NOMO-1 treated with DMSO at 0.1 percent for 48 hours (cell line): Measurements from ENCODE around the gene PARP14.
"Not testable (repeated sequence)": the region's sequence is repeated elsewhere in the genome, so short reads cannot be mapped to it uniquely, and the experiment has no call there.

Experiments used
- DNase-seq: peaks from one replicate; lab custom pipeline; 2025; ENCODE audit not compliant: unreplicated experiment; lab: John Stamatoyannopoulos, UW

The PARP14 gene

DNA sequence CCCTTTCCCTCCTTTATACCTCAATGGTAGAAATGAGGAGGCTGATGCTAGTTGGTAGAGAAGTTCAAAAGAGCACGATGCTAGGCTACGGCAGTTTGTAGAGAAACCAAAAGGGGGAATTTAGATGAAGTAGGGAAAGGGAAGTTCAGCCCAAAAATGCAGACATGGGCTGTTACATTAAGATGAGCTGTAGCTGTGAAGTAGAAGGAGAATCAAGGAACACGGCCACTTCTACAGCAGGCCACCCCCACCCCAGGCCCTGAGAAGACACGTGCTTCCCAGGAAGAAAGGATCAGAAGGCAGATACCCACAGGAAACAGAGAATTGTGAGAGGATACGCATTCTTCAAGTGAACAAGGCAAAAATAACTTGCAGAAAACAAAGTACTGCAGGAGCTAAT is 2.1 kb upstream of the PARP14 start:
- peak; percentile 50 for DNase-seq

GRCh38 chr3:122679085-122679881 is 1.4 kb upstream of the PARP14 start:
- DNase-seq, result peak; percentile 80

DNA sequence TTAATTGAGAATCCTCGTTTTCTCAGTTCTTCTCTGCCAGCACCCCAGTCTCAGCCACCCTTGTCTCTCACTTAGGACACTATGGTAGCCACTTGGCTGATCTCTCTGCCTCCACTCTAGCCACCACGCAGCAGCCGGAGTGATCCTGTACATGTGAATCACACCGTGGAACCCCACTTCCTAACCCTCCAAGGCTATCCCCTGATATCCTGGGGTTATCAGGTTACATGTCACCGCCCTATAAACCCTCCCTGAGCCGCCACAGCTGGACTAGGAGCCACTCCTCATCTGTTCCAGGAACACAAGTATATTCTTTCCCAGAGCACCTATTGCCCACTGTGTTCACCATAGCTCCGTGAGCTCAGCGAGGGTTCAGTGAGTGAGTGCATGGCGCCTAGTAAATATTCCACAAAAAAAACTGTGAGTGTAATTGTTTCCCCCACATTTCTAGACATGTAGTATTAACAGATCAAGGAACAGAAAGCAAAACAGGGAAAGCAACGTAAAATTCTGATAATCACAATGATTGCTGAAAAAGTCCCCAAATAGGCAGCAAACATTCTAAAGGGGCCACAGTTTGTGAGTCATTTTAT is 661 bp upstream of the PARP14 start:
- no peak for DNase-seq

DNA sequence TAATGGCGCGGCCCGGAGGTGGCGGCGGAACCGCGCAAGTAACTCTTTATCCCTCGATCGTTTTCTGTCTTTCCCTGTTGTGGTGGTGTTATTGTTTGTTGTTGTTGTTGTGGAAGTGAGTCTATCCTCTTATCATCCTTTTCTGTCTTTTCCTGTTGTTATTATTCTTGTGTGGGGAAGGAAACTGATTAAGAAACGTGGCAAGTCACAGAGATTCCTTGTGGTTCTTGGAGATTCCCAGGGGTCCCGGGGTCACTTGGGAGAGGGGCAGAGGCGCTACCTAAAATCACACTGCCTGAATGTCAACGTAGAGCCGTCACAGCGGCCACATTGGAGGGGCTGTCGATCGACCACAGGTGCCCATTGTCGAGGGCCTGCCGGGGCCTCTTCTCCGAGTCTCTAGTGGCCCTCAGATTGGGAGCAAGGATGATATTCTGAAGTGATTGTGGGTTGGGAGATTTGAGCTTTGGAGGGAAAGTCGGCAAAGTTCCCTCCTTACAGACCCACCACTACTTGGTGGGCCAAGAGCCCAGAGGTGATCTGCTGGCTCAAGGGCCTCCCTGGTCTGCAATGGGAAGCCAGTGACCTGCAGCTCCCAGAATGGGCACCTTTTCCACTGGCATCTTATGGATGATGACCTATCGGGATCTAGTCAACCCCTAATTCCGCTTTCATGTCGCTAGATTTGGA is 790 bp downstream of the PARP14 start:
- DNase-seq, result no peak

GRCh38 chr3:122681974-122682409 is 1.4 kb downstream of the PARP14 start:
- DNase-seq, result no peak

- DNase-seq, result not testable (repeated sequence)
Observed at GRCh38 chr3:122682778-122683411, 2.3 kb downstream of the PARP14 start.

GRCh38 chr3:122687298-122687697 is 6.7 kb downstream of the PARP14 start:
- no peak for DNase-seq

DNA sequence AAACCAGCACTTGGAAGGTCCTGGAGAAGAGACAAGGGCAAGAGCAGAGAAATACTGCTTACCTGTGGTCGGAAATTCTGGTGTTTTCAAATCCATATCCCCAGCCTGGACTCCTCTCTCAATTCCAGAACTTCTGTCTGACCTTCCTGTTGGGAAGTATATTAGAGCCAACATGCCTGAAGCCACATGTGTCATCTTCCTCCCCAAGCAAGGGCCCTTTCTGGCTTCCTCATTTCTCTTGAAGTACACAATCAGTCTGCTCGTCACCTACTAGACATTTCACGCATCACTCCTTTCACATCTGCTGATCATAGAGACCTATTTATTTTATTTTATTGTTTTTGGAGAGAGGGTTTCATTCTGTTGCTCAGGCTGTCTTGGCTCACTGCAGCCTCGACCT is 8.4 kb downstream of the PARP14 start:
- peak; percentile 7 for DNase-seq

GRCh38 chr3:122689587-122689986 is 8.9 kb downstream of the PARP14 start:
- DNase-seq, result no peak

GRCh38 chr3:122690096-122690495 is 9.5 kb downstream of the PARP14 start:
- DNase-seq, result no peak

GRCh38 chr3:122691195-122691594 is 10.6 kb downstream of the PARP14 start:
- no peak for DNase-seq

DNA sequence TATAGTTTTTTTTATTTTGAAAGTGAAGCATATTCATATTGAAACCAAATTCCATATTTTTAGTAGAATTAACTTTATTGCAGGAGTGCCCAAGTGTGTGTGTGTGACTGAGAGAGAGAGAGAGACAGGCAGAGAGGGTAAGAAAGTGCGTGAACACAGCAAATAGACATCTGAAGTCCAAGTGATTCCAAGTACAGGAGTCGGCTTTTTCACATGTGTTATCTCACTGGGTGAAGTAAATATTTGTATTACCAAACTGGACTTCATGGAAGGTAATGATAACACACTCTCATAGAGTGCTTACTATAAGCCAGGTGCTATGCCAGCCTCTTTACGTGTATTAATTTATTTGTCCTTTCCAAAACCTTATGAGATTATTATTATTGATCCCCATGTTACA is 12.0 kb downstream of the PARP14 start:
- DNase-seq, result no peak

- DNase-seq, result no peak
Observed at GRCh38 chr3:122694966-122695365, 14.3 kb downstream of the PARP14 start.

DNA sequence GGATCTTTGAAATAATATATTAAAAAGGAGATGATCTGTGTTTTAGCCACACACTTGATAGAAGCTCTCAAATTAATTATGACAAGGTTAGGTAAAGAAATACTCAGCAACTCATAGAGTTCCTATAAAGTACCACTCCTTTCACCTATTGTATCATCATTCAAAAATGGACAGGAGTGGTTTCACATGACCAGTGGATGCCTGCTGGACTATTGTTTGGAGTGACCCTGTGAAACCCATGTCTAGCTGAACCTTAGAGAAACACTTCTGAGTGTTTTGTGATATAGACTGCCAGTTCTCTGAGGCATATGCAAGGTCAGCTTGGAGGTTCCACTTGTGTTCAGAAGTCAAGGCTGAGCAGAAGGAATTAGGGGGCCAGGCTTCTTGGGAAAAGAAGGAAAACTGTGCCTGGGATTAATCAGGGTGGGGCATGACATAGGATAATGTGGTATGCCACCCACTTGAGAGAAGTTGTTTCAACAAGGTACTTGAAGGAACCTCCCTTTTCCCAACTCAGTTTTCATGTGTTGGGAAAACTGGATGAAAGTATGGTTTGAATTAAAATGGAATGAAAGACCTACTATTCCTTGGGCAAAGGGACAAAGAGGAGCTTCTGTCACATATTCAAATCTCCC is 15.4 kb downstream of the PARP14 start:
- no peak for DNase-seq

- DNase-seq, result no peak
Observed at GRCh38 chr3:122697952-122698620, 17.4 kb downstream of the PARP14 start.

GRCh38 chr3:122700193-122700592 is 19.6 kb downstream of the PARP14 start:
- DNase-seq, result no peak

- no peak for DNase-seq
Observed at GRCh38 chr3:122705379-122705778, 24.7 kb downstream of the PARP14 start.

GRCh38 chr3:122710616-122711251 is 30.1 kb downstream of the PARP14 start:
- not testable (repeated sequence) for DNase-seq

- DNase-seq, result no peak
Observed at GRCh38 chr3:122714273-122714672, 33.6 kb downstream of the PARP14 start.

GRCh38 chr3:122716667-122717066 is 36.0 kb downstream of the PARP14 start:
- no peak for DNase-seq
